C4-2B (cell line): Measurements from ENCODE around the gene CCDC38.

Experiments
- H3K27ac ChIP-seq: fragments of 450-650 bp; 2 replicates; pipeline ENCODE4 v1.5.1; 2017
- CTCF ChIP-seq: fragments of 450-650 bp; conservative IDR thresholded peaks from 2 replicates; pipeline ENCODE4 v1.5.1; 2017; ENCODE audit warnings: mild to moderate bottlenecking
- ZFX ChIP-seq: fragments of 450-650 bp; IDR thresholded peaks from 2 replicates; pipeline ENCODE4 v1.6.1; 2017

CCDC38 gene

GRCh38 chr12:95909871-95910270 is 32.5 kb downstream of the CCDC38 start:
- TF ChIP-seq ZFX = no peak
- TF ChIP-seq CTCF = no peak
- H3K27ac ChIP-seq = no peak overlapping the region

DNA sequence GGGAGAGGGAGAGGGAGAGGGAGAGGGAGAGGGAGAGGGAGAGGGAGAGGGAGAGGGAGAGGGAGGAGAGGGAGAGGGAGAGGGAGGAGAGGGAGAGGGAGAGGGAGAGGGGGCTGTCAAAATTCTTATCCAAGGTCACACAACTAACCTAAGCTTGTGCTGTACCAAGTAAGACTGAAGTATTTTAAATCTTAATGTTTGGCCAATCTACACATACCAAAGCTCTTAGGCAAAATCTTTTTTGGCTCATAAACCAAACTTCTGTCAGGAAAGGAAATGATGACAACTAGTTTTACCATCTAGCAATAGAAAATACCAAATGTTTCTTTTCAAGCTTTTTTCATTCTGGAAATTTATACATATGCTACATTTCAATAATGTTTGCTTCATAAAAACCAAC is 33.8 kb downstream of the CCDC38 start:
- H3K27ac ChIP-seq = no peak overlapping the region
- TF ChIP-seq CTCF (no peak), ZFX (no peak)

DNA sequence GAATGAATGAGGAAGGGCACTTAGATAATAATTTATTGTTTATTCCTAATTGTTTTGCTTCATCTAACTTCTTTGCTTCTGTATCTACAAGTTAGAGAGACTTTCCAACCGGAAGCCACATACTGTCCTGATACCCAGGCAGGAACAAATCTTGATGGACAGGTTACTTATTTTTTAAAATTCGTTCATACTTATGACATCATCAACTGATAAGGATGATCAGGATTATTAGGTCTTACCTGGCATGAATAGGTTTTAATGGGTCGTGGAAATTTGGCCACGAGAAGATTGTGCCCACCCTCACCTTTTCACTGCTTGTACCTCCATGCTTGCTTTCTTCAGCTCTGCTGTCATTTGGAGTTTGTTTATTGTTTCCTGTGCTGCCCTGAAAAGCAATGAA is 44.3 kb downstream of the CCDC38 start:
- H3K27ac ChIP-seq = no peak overlapping the region
- TF ChIP-seq CTCF = no peak
- no peak for TF ChIP-seq ZFX

GRCh38 chr12:95896846-95897245 is 45.6 kb downstream of the CCDC38 start:
- no peak for TF ChIP-seq ZFX
- no peak for TF ChIP-seq CTCF
- no peak overlapping the region for H3K27ac ChIP-seq

GRCh38 chr12:95890958-95891357 is 51.5 kb downstream of the CCDC38 start:
- no peak overlapping the region for H3K27ac ChIP-seq
- TF ChIP-seq CTCF (no peak), ZFX (no peak)

- H3K27ac ChIP-seq = no peak overlapping the region
These were observed 55.1 kb downstream of the CCDC38 start for GRCh38 chr12:95887311-95887710.

DNA sequence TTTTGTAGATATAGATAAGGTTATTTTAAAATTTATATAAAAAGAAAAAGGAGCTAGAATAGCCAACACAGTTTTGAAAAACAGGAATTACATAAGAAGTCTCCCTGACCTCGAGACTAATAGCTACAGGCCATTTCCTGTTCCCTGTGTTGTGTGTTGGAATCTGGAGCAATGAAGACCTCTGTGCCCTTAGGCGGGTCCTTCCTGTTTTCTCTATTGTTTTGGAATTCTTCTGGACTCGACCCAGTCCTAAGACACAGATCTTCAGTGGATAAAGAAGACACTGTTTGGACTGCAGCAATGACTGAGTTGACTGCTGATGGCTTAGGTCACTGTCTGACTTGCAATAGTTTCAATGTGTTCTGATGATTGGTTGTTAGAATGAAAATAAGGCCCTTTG is 57.4 kb downstream of the CCDC38 start:
- no peak overlapping the region for H3K27ac ChIP-seq

More at GRCh38 chr12:95887311-95887710, 55.1 kb downstream of the CCDC38 start:
- TF ChIP-seq CTCF (no peak), ZFX (no peak)

More for the DNA sequence above, 57.4 kb downstream of the CCDC38 start:
- TF ChIP-seq CTCF = no peak
